Stromal cell of bone marrow (primary cell): Measurements from ENCODE around the gene PRELID3B.
"Not testable (repeated sequence)": the region's sequence is repeated elsewhere in the genome, so short reads cannot be mapped to it uniquely, and the experiment has no call there.

Experiments used
- DNase-seq: peaks from one replicate; pipeline ENCODE4 v3.0.0-alpha.2; 2012; ENCODE audit warnings: low read depth

PRELID3B gene

GRCh38 chr20:59026904-59027740, 15.5 kb downstream of the PRELID3B start:
- DNase-seq = no peak

DNA sequence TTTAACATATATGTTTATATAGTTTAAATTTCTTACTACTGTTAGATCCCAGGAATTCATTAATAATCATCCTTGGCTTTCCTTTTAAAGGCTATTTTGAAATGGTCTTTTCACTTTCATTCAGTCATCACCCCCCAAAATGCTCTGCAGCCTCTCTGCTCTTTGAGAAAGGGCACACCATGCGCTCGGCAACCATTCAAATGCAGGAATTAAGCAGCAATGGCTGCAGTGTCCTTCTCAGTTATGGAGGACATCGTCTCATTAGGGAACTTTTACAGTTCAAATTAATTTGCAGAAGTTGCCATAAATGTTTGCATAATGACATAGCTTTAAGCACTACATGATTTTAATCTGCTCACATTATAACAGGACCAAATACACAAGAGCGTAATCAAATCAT, 17.1 kb downstream of the PRELID3B start:
- DNase-seq = no peak

DNA sequence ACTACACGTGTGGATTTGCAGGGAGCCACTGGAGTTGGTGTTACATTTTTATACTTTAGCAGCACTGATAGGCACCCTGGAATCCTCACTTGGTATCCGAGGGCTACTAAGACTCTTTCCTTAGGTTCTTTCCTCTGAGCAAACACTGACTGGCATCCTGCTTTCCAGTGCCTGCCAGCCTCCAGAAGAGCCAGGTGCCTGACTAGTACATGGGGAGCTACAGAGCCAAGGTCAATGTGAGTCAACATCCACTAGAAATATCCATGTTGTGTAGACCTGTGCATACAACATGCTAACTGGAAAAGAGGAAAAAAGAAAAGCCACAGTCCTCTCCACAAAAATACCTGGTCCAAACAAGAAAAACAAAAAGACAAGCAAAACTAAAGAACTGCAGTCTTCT, 17.5 kb downstream of the PRELID3B start:
- no peak for DNase-seq

GRCh38 chr20:59024111-59024530, 18.5 kb downstream of the PRELID3B start:
- DNase-seq = no peak

GRCh38 chr20:59023616-59024015, 19.0 kb downstream of the PRELID3B start:
- no peak for DNase-seq

GRCh38 chr20:59022754-59023153, 19.8 kb downstream of the PRELID3B start:
- DNase-seq = no peak

DNA sequence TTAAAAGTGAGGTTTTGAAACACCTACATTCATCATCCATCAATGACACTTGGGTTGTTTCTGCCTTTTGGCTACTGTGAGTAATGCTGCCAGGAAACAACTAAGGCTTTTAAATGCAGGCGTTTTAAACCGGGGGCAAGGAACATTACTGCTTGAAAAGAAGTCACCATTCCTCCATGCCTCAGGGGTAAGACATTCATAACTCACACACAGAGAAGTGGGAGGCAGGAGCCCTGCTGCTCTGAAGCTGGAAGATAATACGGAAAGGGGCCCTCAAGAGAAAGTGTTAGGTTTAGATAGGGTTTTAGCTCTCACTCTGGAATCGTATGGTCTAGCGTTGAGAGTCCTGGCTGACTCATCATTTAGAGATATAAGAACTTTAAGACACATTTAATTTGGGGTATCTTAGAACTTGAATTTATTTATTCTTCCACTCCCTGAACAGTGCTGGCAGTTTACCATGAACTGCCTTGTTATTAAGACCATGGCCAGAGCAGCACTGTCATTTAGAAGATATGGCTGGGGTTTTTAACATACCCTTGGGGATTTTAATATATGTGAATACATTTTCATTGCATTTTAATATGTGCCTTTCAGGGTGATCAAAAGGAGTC, 21.5 kb downstream of the PRELID3B start:
- DNase-seq = no peak

DNA sequence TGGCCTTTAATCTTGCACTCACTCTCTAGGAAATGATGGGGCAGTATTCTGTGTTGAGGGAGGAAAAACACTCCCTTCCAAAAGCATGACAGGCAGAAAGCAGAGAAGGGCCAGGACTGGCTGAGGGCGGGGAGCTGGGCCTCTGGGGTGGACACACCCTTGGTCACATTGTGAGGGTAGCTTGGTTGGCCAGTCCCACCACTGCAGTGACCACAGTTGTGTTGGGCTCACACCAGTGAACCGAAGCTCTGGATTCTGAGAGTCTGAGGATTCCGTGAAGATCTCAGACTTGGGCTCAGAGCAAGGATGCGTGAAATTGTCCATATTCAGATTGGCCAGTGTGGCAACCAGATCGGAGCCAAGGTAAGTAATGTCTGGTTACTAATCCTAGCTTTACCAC, 23.4 kb downstream of the PRELID3B start, which contains the start of gene TUBB1:
TUBB1 (plus strand) TSS at position 213 of the 400 bp plus-strand sequence; CDS start at position 307, 94 bp downstream.
- no peak for DNase-seq

GRCh38 chr20:59018817-59019216, 23.8 kb downstream of the PRELID3B start:
- DNase-seq = no peak

- no peak for DNase-seq
Observed at GRCh38 chr20:59017493-59018231, 24.9 kb downstream of the PRELID3B start.

DNA sequence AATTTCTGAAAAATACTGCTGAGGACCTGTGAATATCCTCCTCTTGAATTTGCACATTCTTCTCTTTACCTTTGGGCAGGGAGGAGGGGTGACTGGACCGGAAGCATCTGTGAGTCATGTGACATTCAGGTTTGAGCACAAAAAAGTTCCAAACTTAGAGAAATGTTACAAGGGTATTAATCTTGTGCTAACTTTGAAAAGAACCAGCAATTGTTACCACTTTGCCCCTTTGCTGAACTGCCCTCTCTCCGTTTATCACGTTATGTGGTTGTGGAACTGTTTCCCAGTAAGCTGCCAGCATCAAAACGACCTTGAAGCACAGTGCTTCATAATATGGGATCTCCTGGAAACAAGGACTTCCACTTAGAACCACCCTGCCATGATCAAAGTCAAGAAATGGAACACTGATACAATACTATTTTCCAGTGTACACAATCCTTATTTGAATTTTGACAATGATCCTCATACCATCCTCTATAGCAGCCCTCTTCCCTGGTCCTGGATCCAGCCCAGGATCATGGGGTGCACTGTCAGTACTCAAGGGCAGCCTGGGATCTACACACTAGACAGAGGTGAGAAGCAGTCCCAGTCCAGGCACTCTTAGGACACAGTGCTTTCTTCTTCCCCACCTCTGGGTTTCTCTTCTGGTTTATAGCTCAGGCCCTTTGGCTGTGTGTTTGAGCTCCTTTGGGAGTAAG, 25.6 kb downstream of the PRELID3B start:
- DNase-seq = no peak

DNA sequence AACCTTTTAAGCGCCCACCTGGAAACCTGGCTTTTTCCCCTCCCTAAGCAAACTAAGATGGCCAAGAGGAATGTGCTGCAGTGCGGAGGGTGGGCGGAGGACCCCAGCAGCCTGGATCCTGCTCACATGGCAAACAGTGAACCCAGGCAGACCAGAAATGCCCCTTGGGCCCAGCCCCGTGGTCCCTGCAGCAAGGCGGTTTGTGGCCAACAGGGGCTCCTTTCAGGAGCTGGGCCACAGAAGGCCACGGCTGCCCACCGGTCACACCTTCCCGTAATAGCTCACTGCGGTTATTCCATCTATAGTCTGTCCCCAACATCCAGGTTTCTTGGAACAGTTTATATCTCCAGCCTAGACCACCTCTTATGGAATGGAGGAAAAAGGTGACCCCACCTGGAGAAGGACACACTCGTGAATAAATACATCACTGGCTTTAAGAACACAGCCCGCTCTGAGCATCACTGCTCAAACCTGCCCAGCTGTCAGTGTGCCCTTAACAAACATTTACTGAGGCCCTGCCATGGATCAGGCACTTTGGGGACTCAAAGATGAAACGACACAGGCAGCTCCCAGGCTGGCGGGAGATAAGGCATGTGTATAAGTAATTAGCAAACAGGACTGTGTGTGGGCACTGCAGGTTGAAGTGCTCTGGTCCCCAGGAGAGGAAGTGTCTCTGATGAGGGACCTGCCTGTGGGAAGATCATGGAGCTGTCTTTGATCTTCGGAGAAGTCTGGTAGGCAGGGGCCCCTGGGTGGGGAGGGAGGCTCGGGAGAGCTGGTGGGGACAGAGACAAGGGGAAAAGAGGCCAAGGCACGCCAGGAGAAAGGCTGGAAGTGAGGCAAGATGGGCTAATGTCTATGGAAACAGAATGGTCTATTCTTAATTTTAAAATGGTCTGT, 26.5 kb downstream of the PRELID3B start:
- no peak for DNase-seq

GRCh38 chr20:59015411-59015810, 27.2 kb downstream of the PRELID3B start:
- DNase-seq = no peak

DNA sequence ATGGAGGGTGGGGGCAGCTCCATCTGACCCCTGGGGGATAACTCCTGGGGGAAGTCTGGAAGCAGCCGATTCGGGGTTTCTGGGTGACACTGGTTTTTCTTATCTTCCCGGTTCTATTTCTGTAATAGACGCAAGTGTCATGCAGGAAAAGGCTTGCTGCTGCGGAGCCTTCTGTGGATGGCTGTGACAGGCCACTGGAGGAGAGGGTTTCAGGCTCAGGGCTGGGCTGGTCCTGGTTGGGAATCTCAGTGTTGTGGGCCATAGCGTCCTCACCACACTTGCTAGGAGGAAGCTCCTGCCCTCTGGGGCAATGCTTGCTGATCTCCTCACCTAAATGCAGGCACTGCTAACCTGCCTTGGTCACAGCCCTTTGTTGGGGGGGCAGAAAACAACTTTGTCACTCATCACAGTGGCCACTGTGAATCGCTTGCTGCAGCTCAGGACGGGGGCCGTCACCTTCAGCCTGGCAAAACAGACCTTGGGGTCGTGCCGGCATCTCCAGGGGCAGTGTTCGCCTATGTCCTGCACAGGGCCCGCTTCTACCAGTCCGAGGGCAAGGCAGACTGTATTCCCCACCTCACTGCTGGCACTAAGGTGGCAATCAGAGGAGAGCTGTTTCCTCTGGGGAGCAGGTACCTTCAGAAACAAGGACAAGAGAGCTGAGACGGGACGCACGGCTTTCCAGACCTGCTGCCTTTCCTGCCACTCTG, 27.8 kb downstream of the PRELID3B start:
- DNase-seq = no peak

- DNase-seq = peak; percentile 65
Observed at GRCh38 chr20:59013959-59014608, 28.5 kb downstream of the PRELID3B start.

GRCh38 chr20:59013031-59013951, 29.3 kb downstream of the PRELID3B start:
- no peak for DNase-seq

DNA sequence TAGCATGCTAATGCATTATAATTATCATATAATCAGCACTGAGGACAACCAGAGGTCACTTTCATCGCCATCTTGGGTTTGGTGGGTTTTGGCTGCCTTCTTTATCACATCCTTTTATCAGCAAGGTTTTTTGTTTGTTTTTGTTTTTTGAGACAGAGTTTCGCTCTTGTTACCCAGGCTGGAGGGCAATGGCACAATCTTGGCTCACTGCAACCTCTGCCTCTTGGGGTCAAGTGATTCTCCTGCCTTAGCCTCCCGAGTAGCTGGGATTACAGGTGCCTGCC, 30.8 kb downstream of the PRELID3B start:
- not testable (repeated sequence) for DNase-seq

- peak; percentile 82 for DNase-seq
Observed at GRCh38 chr20:59010995-59011873, 31.4 kb downstream of the PRELID3B start.
